Measurements from ENCODE around the gene MYO1D. TPM values are rescaled to one million over a fixed set of nuclear protein-coding genes. Genes with fewer than 3 reads are reported as not detected.

Gene MYO1D
- total RNA-seq, 4 donors from 2014 or later: 247 to 569 (median 444) TPM

DNA sequence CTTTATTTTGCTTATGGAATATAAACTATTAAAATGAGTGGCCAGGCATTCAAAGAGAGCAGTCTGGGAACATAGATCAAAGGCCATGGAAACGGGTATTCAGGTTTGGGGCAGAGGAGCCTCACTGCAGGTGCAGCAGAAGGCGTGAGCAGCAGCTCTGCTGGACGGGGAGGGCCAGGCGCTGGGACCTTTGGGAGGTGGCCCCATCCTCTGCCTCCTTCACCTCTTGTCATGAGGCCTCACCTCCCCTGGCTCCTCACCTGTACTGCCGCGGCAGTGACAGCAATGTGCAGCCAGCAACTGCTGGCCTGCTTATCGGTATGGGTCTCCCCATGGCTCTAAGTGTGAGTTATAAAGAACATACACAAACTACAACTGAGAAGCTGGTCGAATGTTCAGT is 280.7 kb downstream of the MYO1D start:
- intact Hi-C loops (cut with DNase I; ENCODE audit: low total_unique reads): no loop called here
- WGBS, 2 donors (ENCODE audit: low coverage in 1 of 2): 89 to 90% methylated on average over 2 to 8 of the region's 8 CpGs
- H3K9me3 ChIP-seq: no peaks in the 10 kb centered on the region
- peaks cover 0 to 11% (median 0%) of the 10 kb centered on the region in 4 donors for H3K36me3 ChIP-seq
- no peaks in the 10 kb centered on the region for H3K4me1 ChIP-seq
- TF ChIP-seq CTCF (IDR thresholded peaks at IDR 0.05) (no peak), POLR2AphosphoS5 (IDR thresholded peaks at IDR 0.05) (no peak), EP300 (IDR thresholded peaks at IDR 0.05; ENCODE audit: low read depth) (no peak), POLR2A (IDR thresholded peaks at IDR 0.05) (no peak)
- no peaks in the 10 kb centered on the region for H3K27me3 ChIP-seq
- DNase-seq: no peak
- no peak overlapping the region for H3K4me3 ChIP-seq
- in situ Hi-C loops (cut with MboI; ENCODE audit: low pct_ligation_motif_present in 1 of 4, low pct_unique_long_range_greater_than_20kb in 1 of 4, low sequenced_read_pairs in 3 of 4): no loop called here
- no peak overlapping the region for H3K27ac ChIP-seq

GRCh38 chr17:32593003-32593402 is 283.9 kb downstream of the MYO1D start:
- TF ChIP-seq EP300 (IDR thresholded peaks at IDR 0.05; ENCODE audit: low read depth) (no peak), POLR2A (IDR thresholded peaks at IDR 0.05) (no peak), POLR2AphosphoS5 (IDR thresholded peaks at IDR 0.05) (no peak), CTCF (IDR thresholded peaks at IDR 0.05) (no peak)
- Histone ChIP-seq H3K9me3 (no peaks in the 10 kb centered on the region), H3K27me3 (no peaks in the 10 kb centered on the region), H3K36me3 (no peaks in the 10 kb centered on the region), H3K27ac (no peak overlapping the region), H3K4me1 (no peaks in the 10 kb centered on the region), H3K4me3 (no peak overlapping the region)
- no peak for DNase-seq
- WGBS, 2 donors (ENCODE audit: low coverage in 1 of 2): 65% methylated on average over 1 of the region's 1 CpG; no CpG with 5 or more reads in 1 of the 2 donors
- in situ Hi-C loops (cut with MboI; ENCODE audit: low pct_ligation_motif_present in 1 of 4, low pct_unique_long_range_greater_than_20kb in 1 of 4, low sequenced_read_pairs in 3 of 4) (no loop called here), intact Hi-C loops (cut with DNase I; ENCODE audit: low total_unique reads) (no loop called here)

- Histone ChIP-seq H3K4me3 (no peak overlapping the region), H3K27ac (no peak overlapping the region), H3K27me3 (no peaks in the 10 kb centered on the region), H3K4me1 (no peaks in the 10 kb centered on the region), H3K36me3 (no peaks in the 10 kb centered on the region), H3K9me3 (no peaks in the 10 kb centered on the region)
- DNase-seq: no peak
- in situ Hi-C loops (cut with MboI; ENCODE audit: low pct_ligation_motif_present in 1 of 4, low pct_unique_long_range_greater_than_20kb in 1 of 4, low sequenced_read_pairs in 3 of 4): no loop called here
- 90 to 99% methylated on average over 3 of the region's 3 CpGs for WGBS, 2 donors (ENCODE audit: low coverage in 1 of 2)
- intact Hi-C loops (cut with DNase I; ENCODE audit: low total_unique reads): no loop called here
- no peak for TF ChIP-seq EP300 (IDR thresholded peaks at IDR 0.05; ENCODE audit: low read depth)
- no peak for TF ChIP-seq POLR2A (IDR thresholded peaks at IDR 0.05)
- TF ChIP-seq POLR2AphosphoS5 (IDR thresholded peaks at IDR 0.05): no peak
- TF ChIP-seq CTCF (IDR thresholded peaks at IDR 0.05): no peak
These were observed 285.5 kb downstream of the MYO1D start for GRCh38 chr17:32591405-32591804.

DNA sequence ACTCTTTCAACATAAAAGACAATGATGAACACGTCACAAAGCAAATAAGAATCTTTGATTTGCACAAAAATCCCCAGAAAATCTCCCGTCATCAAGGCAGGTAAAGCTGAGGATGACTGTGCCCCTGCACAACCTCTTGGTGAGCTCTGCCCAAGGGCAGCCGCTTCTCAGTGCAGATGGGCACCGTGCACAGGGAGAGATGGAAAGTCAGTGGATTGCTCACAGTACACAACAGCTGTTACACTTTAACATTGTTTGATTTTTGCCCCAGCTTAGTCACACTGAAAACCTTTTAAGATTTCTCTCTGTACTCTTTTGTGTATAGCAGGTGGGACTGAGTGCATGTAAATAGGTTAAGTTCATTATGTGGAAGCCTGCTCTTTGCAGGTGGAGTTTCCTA is 285.9 kb downstream of the MYO1D start:
- DNase-seq: no peak
- WGBS, 2 donors (ENCODE audit: low coverage in 1 of 2): 83 to 91% methylated on average over 4 of the region's 4 CpGs

DNA sequence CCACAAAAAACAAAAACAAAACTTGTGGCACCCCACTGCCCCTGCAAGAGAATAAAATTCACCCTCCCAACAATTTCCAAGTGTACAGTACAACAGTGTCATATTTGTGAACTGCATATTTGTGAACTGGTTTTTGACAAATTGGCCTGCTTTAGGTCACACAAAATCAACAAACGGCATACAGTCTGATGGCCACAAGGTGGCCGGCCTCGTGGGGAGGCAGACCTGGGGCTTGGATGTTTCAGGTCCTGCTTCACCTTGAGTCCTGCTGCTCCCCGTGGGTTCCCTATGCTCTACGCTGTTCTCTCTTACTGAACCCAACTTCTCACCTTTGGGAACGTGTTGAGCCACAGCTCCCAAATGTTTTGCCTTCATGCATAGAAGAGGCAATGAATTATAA is 287.9 kb downstream of the MYO1D start:
- DNase-seq: no peak
- TF ChIP-seq POLR2AphosphoS5 (IDR thresholded peaks at IDR 0.05): no peak
- TF ChIP-seq POLR2A (IDR thresholded peaks at IDR 0.05): no peak
- no peak for TF ChIP-seq CTCF (IDR thresholded peaks at IDR 0.05)
- no peak for TF ChIP-seq EP300 (IDR thresholded peaks at IDR 0.05; ENCODE audit: low read depth)
- Histone ChIP-seq H3K4me1 (no peaks in the 10 kb centered on the region), H3K9me3 (no peaks in the 10 kb centered on the region), H3K27ac (no peak overlapping the region), H3K36me3 (no peaks in the 10 kb centered on the region), H3K4me3 (no peak overlapping the region), H3K27me3 (no peaks in the 10 kb centered on the region)
- WGBS, 2 donors (ENCODE audit: low coverage in 1 of 2): 84 to 90% methylated on average over 2 to 6 of the region's 6 CpGs
- in situ Hi-C loops (cut with MboI; ENCODE audit: low pct_ligation_motif_present in 1 of 4, low pct_unique_long_range_greater_than_20kb in 1 of 4, low sequenced_read_pairs in 3 of 4): no loop called here
- intact Hi-C loops (cut with DNase I; ENCODE audit: low total_unique reads): loop anchor here (10.0 kb wide), 1 partner anchor 1444 kb away; no protein-coding TSS in a partner anchor

More for the DNA sequence above, 285.9 kb downstream of the MYO1D start:
- Histone ChIP-seq H3K4me3 (no peak overlapping the region), H3K27ac (no peak overlapping the region), H3K4me1 (no peaks in the 10 kb centered on the region), H3K27me3 (no peaks in the 10 kb centered on the region), H3K36me3 (no peaks in the 10 kb centered on the region), H3K9me3 (no peaks in the 10 kb centered on the region)
- in situ Hi-C loops (cut with MboI; ENCODE audit: low pct_ligation_motif_present in 1 of 4, low pct_unique_long_range_greater_than_20kb in 1 of 4, low sequenced_read_pairs in 3 of 4) (no loop called here), intact Hi-C loops (cut with DNase I; ENCODE audit: low total_unique reads) (no loop called here)
- TF ChIP-seq POLR2AphosphoS5 (IDR thresholded peaks at IDR 0.05): no peak
- no peak for TF ChIP-seq POLR2A (IDR thresholded peaks at IDR 0.05)
